Endothelial cell (in vitro differentiated cells): Measurements from ENCODE around the gene ZNF142. TPM values are rescaled to one million over a fixed set of nuclear protein-coding genes. Genes with fewer than 3 reads are reported as not detected.
A peak's percentile ranks its signal among the peaks of the same experiment; 100 is the strongest.

Experiments used
- DNase-seq: peaks from one replicate; pipeline ENCODE4 v3.0.0; 2021; ENCODE audit warnings: low spot score
- H3K27ac Mint-ChIP-seq: one replicate; pipeline ENCODE4 v1.8.0; 2021; ENCODE audit warnings: mixed read lengths, inconsistent platforms; ENCODE audit not compliant: unreplicated experiment
- H3K27me3 Mint-ChIP-seq: one replicate; pipeline ENCODE4 v1.8.0; 2021; ENCODE audit warnings: mild to moderate bottlenecking, moderate library complexity, mixed read lengths, inconsistent platforms; ENCODE audit not compliant: unreplicated experiment
- H3K36me3 Mint-ChIP-seq: one replicate; pipeline ENCODE4 v1.8.0; 2021; ENCODE audit warnings: mild to moderate bottlenecking, low read depth, mixed read lengths, inconsistent platforms; ENCODE audit not compliant: unreplicated experiment
- H3K4me1 Mint-ChIP-seq: one replicate; pipeline ENCODE4 v1.8.0; 2021; ENCODE audit warnings: mild to moderate bottlenecking, mixed read lengths, inconsistent platforms; ENCODE audit not compliant: unreplicated experiment
- H3K4me3 Mint-ChIP-seq: one replicate; pipeline ENCODE4 v1.8.0; 2021; ENCODE audit warnings: mild to moderate bottlenecking, mixed read lengths, inconsistent platforms; ENCODE audit not compliant: unreplicated experiment
- H3K9me3 Mint-ChIP-seq: one replicate; pipeline ENCODE4 v1.8.0; 2021; ENCODE audit warnings: mixed read lengths, inconsistent platforms; ENCODE audit not compliant: unreplicated experiment
- CTCF ChIP-seq: fragments of 200-600 bp; sonication (generic); IDR thresholded peaks from one replicate; pipeline ENCODE4 v1.5.0; 2021; ENCODE audit warnings: antibody characterized with exemption; ENCODE audit not compliant: unreplicated experiment
- total RNA-seq: library from RNA; stranded (reverse); fragmentation: NEBNext Ultra II Directional; extraction: Animal tissue kit (Norgen Biotek cat#: 25700); gene quantifications from one replicate; pipeline ENCODE4 v1.2.1, GENCODE V29; 2021; ENCODE audit not compliant: unreplicated experiment

Gene ZNF142
- total RNA-seq, 1 donor from 2014 or later = 26.6 TPM

GRCh38 chr2:218655751-218656150, 3.7 kb downstream of the ZNF142 start:
- Mint-ChIP-seq H3K9me3 (no peaks in the 10 kb centered on the region), H3K4me1 (peaks cover 15% of the 10 kb centered on the region), H3K27ac (no peak overlapping the region), H3K27me3 (peaks cover 12% of the 10 kb centered on the region), H3K4me3 (no peak overlapping the region), H3K36me3 (peaks cover 23% of the 10 kb centered on the region)
- TF ChIP-seq CTCF = no peak
- no peak for DNase-seq

GRCh38 chr2:218648787-218649100, 10.7 kb downstream of the ZNF142 start:
- peaks cover 3% of the 10 kb centered on the region for H3K27me3 Mint-ChIP-seq
- DNase-seq = no peak
- no peaks in the 10 kb centered on the region for H3K4me1 Mint-ChIP-seq
- H3K36me3 Mint-ChIP-seq = peaks cover 25% of the 10 kb centered on the region
- peak overlapping the region; percentile 78 for H3K27ac Mint-ChIP-seq
- H3K4me3 Mint-ChIP-seq = peak overlapping the region; percentile 79
- no peaks in the 10 kb centered on the region for H3K9me3 Mint-ChIP-seq
- no peak for TF ChIP-seq CTCF

GRCh38 chr2:218648088-218648786, 11.2 kb downstream of the ZNF142 start:
- no peaks in the 10 kb centered on the region for H3K4me1 Mint-ChIP-seq
- H3K9me3 Mint-ChIP-seq = no peaks in the 10 kb centered on the region
- peaks cover 25% of the 10 kb centered on the region for H3K36me3 Mint-ChIP-seq
- H3K4me3 Mint-ChIP-seq = peak overlapping the region; percentile 79
- H3K27ac Mint-ChIP-seq = peak overlapping the region; percentile 78
- peaks cover 3% of the 10 kb centered on the region for H3K27me3 Mint-ChIP-seq
- TF ChIP-seq CTCF = peak; percentile 75
- peak; percentile 58 for DNase-seq

- no peak overlapping the region for H3K4me3 Mint-ChIP-seq
- H3K36me3 Mint-ChIP-seq = peaks cover 15% of the 10 kb centered on the region
- DNase-seq = no peak
- peaks cover 6% of the 10 kb centered on the region for H3K27me3 Mint-ChIP-seq
- H3K27ac Mint-ChIP-seq = peak overlapping the region; percentile 32
- no peaks in the 10 kb centered on the region for H3K9me3 Mint-ChIP-seq
- TF ChIP-seq CTCF = no peak
- H3K4me1 Mint-ChIP-seq = peaks cover 11% of the 10 kb centered on the region
These were observed 14.3 kb downstream of the ZNF142 start for GRCh38 chr2:218645126-218645525.

GRCh38 chr2:218644721-218645120, 14.7 kb downstream of the ZNF142 start:
- TF ChIP-seq CTCF = no peak
- peaks cover 11% of the 10 kb centered on the region for H3K4me1 Mint-ChIP-seq
- peak overlapping the region; percentile 32 for H3K27ac Mint-ChIP-seq
- peaks cover 6% of the 10 kb centered on the region for H3K27me3 Mint-ChIP-seq
- no peak overlapping the region for H3K4me3 Mint-ChIP-seq
- peaks cover 17% of the 10 kb centered on the region for H3K36me3 Mint-ChIP-seq
- no peak for DNase-seq
- no peaks in the 10 kb centered on the region for H3K9me3 Mint-ChIP-seq
